BE2C (cell line): ENCODE measurements around the gene ISCU.

ENCODE experiments used
- DNase-seq: peaks from one replicate; pipeline ENCODE4 v3.0.0-alpha.2; 2020
- H3K27me3 ChIP-seq: fragments of 250-450 bp; sonication (Bioruptor Pico); 2 replicates; pipeline ENCODE4 v1.5.1; 2020; ENCODE audit warnings: mild to moderate bottlenecking
- H3K36me3 ChIP-seq: fragments of 250-450 bp; sonication (Bioruptor Pico); 2 replicates; pipeline ENCODE4 v1.5.1; 2020; ENCODE audit warnings: mild to moderate bottlenecking
- H3K4me1 ChIP-seq: fragments of 250-450 bp; sonication (Bioruptor Pico); 2 replicates; pipeline ENCODE4 v1.5.1; 2020
- H3K4me3 ChIP-seq: 2 replicates; pipeline ENCODE4 v1.5.1; 2011; ENCODE audit warnings: low read depth, low read length
- H3K9me3 ChIP-seq: fragments of 250-450 bp; sonication (Bioruptor Pico); 2 replicates; pipeline ENCODE4 v1.5.1; 2020
- TF ChIP-seq, protein P1 (sequence below): IDR thresholded peaks from 2 replicates; pipeline ENCODE4 v1.5.1; 2012; ENCODE audit warnings: mild to moderate bottlenecking, low read depth, low read length

The ISCU gene

DNA sequence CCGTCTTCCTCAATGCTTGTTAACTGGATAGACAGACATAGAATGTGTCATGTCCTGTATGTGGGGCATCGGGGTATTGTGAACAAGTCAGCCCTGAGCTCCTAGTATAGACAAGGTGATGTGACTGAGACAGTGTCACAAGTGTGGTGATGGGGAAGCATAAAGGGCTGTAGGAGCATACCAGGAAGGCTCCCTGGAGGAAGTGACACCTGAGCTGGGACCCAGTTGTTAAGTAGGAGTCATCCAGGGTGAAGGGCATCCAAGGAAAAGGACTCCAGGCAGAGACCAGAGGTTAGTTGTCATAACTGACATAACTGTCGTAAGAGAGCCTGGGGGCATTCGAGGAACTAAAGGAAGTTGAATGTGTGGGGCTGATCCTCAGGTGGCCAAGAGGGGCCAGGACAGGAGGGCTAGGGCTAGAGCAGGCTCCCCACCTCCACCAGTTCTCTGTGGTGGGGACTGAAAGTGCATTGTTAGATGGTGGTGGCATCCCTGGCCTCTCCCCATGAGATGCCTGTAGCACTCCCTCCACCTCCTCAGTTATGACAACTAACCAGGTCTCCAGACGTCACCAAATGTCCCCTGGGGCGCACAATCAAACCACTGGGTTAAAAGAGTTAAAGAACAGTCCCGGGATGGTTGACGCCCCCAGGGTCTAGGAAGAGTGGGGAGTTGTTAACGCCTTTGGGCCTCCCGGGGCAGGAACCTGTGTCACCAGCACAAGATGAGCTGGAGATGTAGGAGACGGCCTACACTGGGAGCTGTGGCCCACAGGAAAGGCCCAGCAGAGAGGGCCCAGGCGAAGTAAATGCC lies 44.9 kb upstream of the ISCU start:
- no peak for DNase-seq
- TF ChIP-seq, protein P1, sequence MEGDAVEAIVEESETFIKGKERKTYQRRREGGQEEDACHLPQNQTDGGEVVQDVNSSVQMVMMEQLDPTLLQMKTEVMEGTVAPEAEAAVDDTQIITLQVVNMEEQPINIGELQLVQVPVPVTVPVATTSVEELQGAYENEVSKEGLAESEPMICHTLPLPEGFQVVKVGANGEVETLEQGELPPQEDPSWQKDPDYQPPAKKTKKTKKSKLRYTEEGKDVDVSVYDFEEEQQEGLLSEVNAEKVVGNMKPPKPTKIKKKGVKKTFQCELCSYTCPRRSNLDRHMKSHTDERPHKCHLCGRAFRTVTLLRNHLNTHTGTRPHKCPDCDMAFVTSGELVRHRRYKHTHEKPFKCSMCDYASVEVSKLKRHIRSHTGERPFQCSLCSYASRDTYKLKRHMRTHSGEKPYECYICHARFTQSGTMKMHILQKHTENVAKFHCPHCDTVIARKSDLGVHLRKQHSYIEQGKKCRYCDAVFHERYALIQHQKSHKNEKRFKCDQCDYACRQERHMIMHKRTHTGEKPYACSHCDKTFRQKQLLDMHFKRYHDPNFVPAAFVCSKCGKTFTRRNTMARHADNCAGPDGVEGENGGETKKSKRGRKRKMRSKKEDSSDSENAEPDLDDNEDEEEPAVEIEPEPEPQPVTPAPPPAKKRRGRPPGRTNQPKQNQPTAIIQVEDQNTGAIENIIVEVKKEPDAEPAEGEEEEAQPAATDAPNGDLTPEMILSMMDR, result no peak
- Histone ChIP-seq H3K36me3 (peaks cover 38% of the 10 kb centered on the region), H3K27me3 (no peaks in the 10 kb centered on the region), H3K9me3 (no peaks in the 10 kb centered on the region), H3K4me1 (no peaks in the 10 kb centered on the region), H3K4me3 (no peak overlapping the region)

DNA sequence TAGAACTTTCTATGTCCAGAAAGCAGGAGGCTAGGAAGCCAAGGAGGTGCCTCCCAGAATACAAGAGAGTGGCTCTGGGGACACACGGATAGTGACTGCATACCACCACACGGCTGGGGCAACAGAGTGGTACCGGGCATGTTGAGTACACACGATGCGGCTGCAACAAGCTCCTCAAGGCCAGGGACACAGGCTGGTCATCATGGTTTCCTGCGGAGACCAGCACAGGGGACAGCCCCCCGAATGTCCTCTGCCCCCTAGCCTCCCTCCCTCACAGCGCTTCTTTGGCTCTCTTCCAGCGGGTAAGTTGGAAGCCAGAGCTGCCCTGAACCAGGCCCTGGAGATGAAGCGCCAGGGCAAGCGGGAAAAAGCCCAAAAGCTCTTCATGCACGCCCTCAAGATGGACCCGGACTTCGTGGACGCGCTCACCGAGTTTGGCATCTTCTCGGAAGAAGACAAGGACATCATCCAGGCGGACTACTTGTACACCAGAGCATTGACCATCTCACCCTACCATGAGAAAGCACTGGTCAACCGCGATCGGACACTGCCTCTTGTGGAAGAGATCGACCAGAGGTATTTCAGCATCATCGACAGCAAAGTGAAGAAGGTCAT lies 44.2 kb upstream of the ISCU start:
- Histone ChIP-seq H3K27me3 (no peaks in the 10 kb centered on the region), H3K9me3 (no peaks in the 10 kb centered on the region), H3K36me3 (peaks cover 45% of the 10 kb centered on the region), H3K4me1 (no peaks in the 10 kb centered on the region), H3K4me3 (no peak overlapping the region)
- TF ChIP-seq, protein P1, result no peak
- DNase-seq, result no peak

DNA sequence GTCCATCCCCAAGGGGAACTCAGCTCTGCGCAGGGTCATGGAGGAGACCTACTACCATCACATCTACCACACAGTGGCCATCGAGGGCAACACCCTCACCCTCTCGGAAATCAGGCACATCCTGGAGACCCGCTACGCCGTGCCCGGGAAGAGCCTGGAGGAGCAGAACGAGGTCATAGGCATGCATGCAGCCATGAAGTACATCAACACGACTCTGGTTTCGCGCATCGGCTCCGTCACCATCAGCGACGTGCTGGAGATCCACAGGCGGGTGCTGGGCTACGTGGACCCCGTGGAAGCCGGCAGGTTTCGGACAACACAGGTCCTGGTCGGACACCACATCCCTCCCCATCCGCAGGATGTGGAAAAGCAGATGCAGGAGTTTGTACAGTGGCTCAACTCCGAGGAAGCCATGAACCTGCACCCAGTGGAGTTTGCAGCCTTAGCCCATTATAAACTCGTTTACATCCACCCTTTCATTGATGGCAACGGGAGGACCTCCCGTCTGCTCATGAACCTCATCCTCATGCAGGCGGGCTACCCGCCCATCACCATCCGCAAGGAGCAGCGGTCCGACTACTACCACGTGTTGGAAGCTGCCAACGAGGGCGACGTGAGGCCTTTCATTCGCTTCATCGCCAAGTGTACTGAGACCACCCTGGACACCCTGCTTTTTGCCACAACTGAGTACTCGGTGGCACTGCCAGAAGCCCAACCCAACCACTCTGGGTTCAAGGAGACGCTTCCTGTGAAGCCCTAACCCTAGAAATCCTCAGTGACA lies 43.5 kb upstream of the ISCU start:
- TF ChIP-seq, protein P1, result no peak
- Histone ChIP-seq H3K27me3 (no peaks in the 10 kb centered on the region), H3K36me3 (peaks cover 52% of the 10 kb centered on the region), H3K9me3 (no peaks in the 10 kb centered on the region), H3K4me3 (no peak overlapping the region), H3K4me1 (no peaks in the 10 kb centered on the region)
- no peak for DNase-seq

DNA sequence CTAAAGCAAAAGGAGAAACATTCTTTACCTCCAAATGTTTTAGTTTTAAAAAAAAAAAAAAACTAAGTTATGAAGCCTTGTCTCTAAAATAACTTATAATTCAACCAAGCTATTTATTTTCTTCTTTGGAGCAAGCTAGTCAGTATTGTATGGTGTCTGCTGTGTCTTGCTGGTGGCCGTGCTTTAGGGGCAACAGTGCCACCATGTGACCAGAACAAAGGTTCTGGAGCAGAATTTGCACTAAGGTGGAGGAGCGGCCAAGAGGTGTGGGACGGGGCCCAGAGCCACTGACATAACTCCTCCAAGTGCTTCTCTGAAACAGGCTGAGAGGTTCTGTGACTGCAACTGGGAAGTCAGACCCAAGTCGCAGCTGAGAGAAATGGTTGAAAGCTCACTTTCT lies 42.8 kb upstream of the ISCU start:
- H3K27me3 ChIP-seq, result no peaks in the 10 kb centered on the region
- DNase-seq, result no peak
- H3K4me1 ChIP-seq, result no peaks in the 10 kb centered on the region
- no peak overlapping the region for H3K4me3 ChIP-seq
- peaks cover 58% of the 10 kb centered on the region for H3K36me3 ChIP-seq
- no peaks in the 10 kb centered on the region for H3K9me3 ChIP-seq
- TF ChIP-seq, protein P1, result peak; percentile 50

DNA sequence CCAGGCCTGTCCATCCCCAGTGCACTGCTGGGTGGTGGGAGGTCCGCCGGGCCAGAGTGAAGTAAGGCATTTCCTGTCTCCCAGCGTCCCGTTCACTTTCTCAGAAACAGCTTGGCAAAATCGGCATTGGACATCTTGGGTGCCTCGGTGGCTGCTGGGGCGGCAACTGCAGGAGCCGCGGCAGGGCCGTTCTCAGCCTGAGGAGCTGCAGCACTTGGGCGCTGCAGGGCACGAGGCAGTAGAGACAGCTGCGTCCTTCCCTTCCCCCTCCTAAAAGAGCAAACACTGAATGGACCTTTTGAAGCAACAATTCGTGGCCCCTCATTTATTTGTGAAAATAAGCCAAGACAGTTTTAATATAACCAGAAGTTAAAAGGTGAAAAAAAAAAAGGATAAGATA lies 39.0 kb upstream of the ISCU start:
- Histone ChIP-seq H3K4me3 (no peak overlapping the region), H3K9me3 (no peaks in the 10 kb centered on the region), H3K4me1 (no peaks in the 10 kb centered on the region), H3K27me3 (no peaks in the 10 kb centered on the region), H3K36me3 (peaks cover 90% of the 10 kb centered on the region)
- TF ChIP-seq, protein P1, result no peak
- DNase-seq, result no peak

DNA sequence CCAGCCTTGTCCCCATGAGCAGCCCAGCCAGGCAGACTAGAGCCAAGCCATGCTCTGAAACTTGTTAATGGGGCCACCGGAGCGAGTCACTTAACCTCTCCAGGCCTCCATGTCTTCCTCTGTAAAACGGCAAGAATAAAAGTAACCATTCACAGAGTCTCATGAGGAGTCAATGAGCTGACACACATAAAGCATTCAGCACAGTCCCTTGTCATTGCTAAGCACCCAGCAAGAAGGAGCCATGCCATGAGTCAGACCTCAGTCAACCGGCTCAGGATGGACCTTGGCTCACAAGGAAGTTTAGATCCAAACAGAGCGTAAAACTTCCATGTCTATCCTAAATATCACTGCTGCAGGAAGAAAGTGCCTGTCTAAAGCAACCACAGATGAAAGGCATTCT lies 36.7 kb upstream of the ISCU start:
- TF ChIP-seq, protein P1, result no peak
- no peak for DNase-seq
- H3K4me3 ChIP-seq, result no peak overlapping the region
- H3K4me1 ChIP-seq, result no peaks in the 10 kb centered on the region
- peaks cover 98% of the 10 kb centered on the region for H3K36me3 ChIP-seq
- no peaks in the 10 kb centered on the region for H3K9me3 ChIP-seq
- H3K27me3 ChIP-seq, result no peaks in the 10 kb centered on the region
